Naive thymus-derived CD8-positive, alpha-beta T cell (primary cell): Measurements from ENCODE around the gene RNU6-9. TPM values are rescaled to one million over a fixed set of nuclear protein-coding genes. Genes with fewer than 3 reads are reported as not detected.
A peak's percentile ranks its signal among the peaks of the same experiment; 100 is the strongest.
"Not testable (repeated sequence)": the region's sequence is repeated elsewhere in the genome, so short reads cannot be mapped to it uniquely, and the experiment has no call there.

Experiments used
- ATAC-seq, 2 donors: fragments of 150-1000 bp; cut with Tn5 transposase in 1 of 2; sonication (Bioruptor Pico), chemical (Tn5 transposase) in 1 of 2; 1 replicate in 1 of 2; 2 replicates in 1 of 2; pipeline ENCODE4 v1.10.0; 2021; ENCODE audit warnings: mild to moderate bottlenecking in 2 of 2, moderate library complexity in 2 of 2
- POLR2A ChIA-PET: fragments of 350-600 bp; sonication (Branson Sonifier 250); formaldehyde crosslinking; loops from one replicate; lab custom pipeline; 2021; ENCODE audit warnings: antibody characterized with exemption; lab: Charles Lee
- DNase-seq, 10 donors: peaks; one replicate each; pipeline versions ENCODE4 v3.0.0 to v3.0.0-alpha.2; 2020 to 2022
- H3K27ac Mint-ChIP-seq, 10 donors: one replicate each; pipeline ENCODE4 v1.8.0; 2020 to 2022; ENCODE audit warnings: mild to moderate bottlenecking in 10 of 10, mixed read lengths in 10 of 10, moderate library complexity in 4 of 10, inconsistent platforms in 1 of 10
- H3K27me3 Mint-ChIP-seq, 5 donors: one replicate each; pipeline ENCODE4 v1.8.0; 2021 to 2022; ENCODE audit warnings: mixed read lengths in 5 of 5
- H3K36me3 Mint-ChIP-seq, 3 donors: one replicate each; pipeline ENCODE4 v1.8.0; 2020 to 2022; ENCODE audit warnings: mixed read lengths in 3 of 3, mild to moderate bottlenecking in 2 of 3, inconsistent platforms in 1 of 3
- H3K4me1 Mint-ChIP-seq, 4 donors: one replicate each; pipeline ENCODE4 v1.8.0; 2021 to 2022; ENCODE audit warnings: mixed read lengths in 4 of 4
- H3K4me3 Mint-ChIP-seq, 10 donors: one replicate each; pipeline ENCODE4 v1.8.0; 2020 to 2022; ENCODE audit warnings: mild to moderate bottlenecking in 10 of 10, mixed read lengths in 10 of 10, moderate library complexity in 6 of 10, inconsistent platforms in 1 of 10
- H3K9me3 Mint-ChIP-seq, 9 donors: one replicate each; pipeline ENCODE4 v1.8.0; 2020 to 2022; ENCODE audit warnings: mixed read lengths in 9 of 9, mild to moderate bottlenecking in 3 of 9, inconsistent platforms in 1 of 9, moderate library complexity in 1 of 9
- polyA plus RNA-seq, 3 donors: library from polyadenylated mRNA; unstranded; fragments of 300-500 nt; fragmentation: Illumina TruSeq; gene quantifications; one replicate each; pipeline ENCODE4 v1.2.3, GENCODE V29; 2021
- total RNA-seq, 8 experiments: library from RNA in 2 of 8; stranded (reverse) in 2 of 8; gene quantifications; one replicate each; pipeline ENCODE4 v1.2.3 and lab custom pipeline; 2021 to 2026

The RNU6-9 gene
- total and polyA plus RNA-seq, 5 experiments from 2014 or later: not detected

GRCh38 chr19:873084-873483, 20.2 kb upstream of the RNU6-9 start:
- Mint-ChIP-seq H3K4me1 (peaks cover 6 to 15% (median 11%) of the 10 kb centered on the region in 4 donors), H3K9me3 (no peaks in the 10 kb centered on the region), H3K36me3 (peaks cover 0 to 23% (median 4%) of the 10 kb centered on the region in 3 donors), H3K4me3 (peak overlapping the region in 6 of 10 donors; percentile 37 to 82 (median 68)), H3K27ac (peak overlapping the region in 7 of 10 donors; percentile 11 to 84 (median 59)), H3K27me3 (peaks cover 0 to 2% (median 0%) of the 10 kb centered on the region in 5 donors)
- POLR2A ChIA-PET: interaction anchor here (0.6 to 3.3 kb wide), 17 partner anchors 9 to 321 kb away, joined by 3 to 23 read pairs (median 6); partner anchors contain the start of genes ARHGAP45, MED16, R3HDM4 and RNU6-9
- DNase-seq (peak; percentile 49 to 93 (median 74)), ATAC-seq (peak; percentile 73 to 86)

GRCh38 chr19:873561-874041, 19.7 kb upstream of the RNU6-9 start:
- no peak for ATAC-seq
- H3K9me3 Mint-ChIP-seq: no peaks in the 10 kb centered on the region
- DNase-seq: no peak
- H3K27me3 Mint-ChIP-seq: peaks cover 0 to 2% (median 0%) of the 10 kb centered on the region in 5 donors
- H3K36me3 Mint-ChIP-seq: peaks cover 0 to 21% (median 4%) of the 10 kb centered on the region in 3 donors
- H3K4me1 Mint-ChIP-seq: peaks cover 6 to 15% (median 11%) of the 10 kb centered on the region in 4 donors
- POLR2A ChIA-PET: interaction anchor here (0.6 to 3.3 kb wide), 8 partner anchors 9 to 321 kb away, joined by 3 to 19 read pairs (median 4); partner anchors contain the start of genes MED16 and RNU6-9
- H3K4me3 Mint-ChIP-seq: no peak overlapping the region
- H3K27ac Mint-ChIP-seq: peak overlapping the region in 1 of 10 donors; percentile 11

- no peak for DNase-seq
- peaks cover 0 to 9% (median 2%) of the 10 kb centered on the region in 3 donors for H3K36me3 Mint-ChIP-seq
- no peaks in the 10 kb centered on the region for H3K9me3 Mint-ChIP-seq
- peaks cover 4 to 14% (median 10%) of the 10 kb centered on the region in 4 donors for H3K4me1 Mint-ChIP-seq
- peaks cover 0 to 2% (median 0%) of the 10 kb centered on the region in 5 donors for H3K27me3 Mint-ChIP-seq
- H3K27ac Mint-ChIP-seq: peak overlapping the region in 2 of 10 donors; percentile 48 to 69
- ATAC-seq: no peak
- POLR2A ChIA-PET: interaction anchor here (0.8 to 3.3 kb wide), 2 partner anchors 16 to 18 kb away, joined by 3 to 17 read pairs; partner anchors contain the start of genes MED16 and RNU6-9
- H3K4me3 Mint-ChIP-seq: no peak overlapping the region
Measured at GRCh38 chr19:875265-875879, 17.9 kb upstream of the RNU6-9 start.

- peak overlapping the region in 1 of 10 donors; percentile 76 for H3K27ac Mint-ChIP-seq
- POLR2A ChIA-PET: interaction anchor here (0.6 to 3.3 kb wide), 3 partner anchors 12 to 30 kb away, joined by 3 to 17 read pairs (median 3); partner anchors contain the start of genes MED16 and RNU6-9
- H3K4me1 Mint-ChIP-seq: peaks cover 3 to 12% (median 10%) of the 10 kb centered on the region in 4 donors
- no peaks in the 10 kb centered on the region for H3K9me3 Mint-ChIP-seq
- DNase-seq (no peak), ATAC-seq (no peak)
- H3K36me3 Mint-ChIP-seq: peaks cover 0 to 9% (median 2%) of the 10 kb centered on the region in 3 donors
- H3K4me3 Mint-ChIP-seq: no peak overlapping the region
- peaks cover 0 to 2% (median 0%) of the 10 kb centered on the region in 5 donors for H3K27me3 Mint-ChIP-seq
Measured at GRCh38 chr19:876089-876488, 17.2 kb upstream of the RNU6-9 start.

GRCh38 chr19:876780-877314, 16.4 kb upstream of the RNU6-9 start:
- H3K4me3 Mint-ChIP-seq: no peak overlapping the region
- H3K4me1 Mint-ChIP-seq: peaks cover 1 to 9% (median 8%) of the 10 kb centered on the region in 4 donors
- POLR2A ChIA-PET: interaction anchor here (0.6 to 1.2 kb wide), 2 partner anchors 13 to 25 kb away, joined by 3 read pairs; no protein-coding TSS in a partner anchor
- H3K36me3 Mint-ChIP-seq: peaks cover 0 to 11% (median 0%) of the 10 kb centered on the region in 3 donors
- H3K27me3 Mint-ChIP-seq: no peaks in the 10 kb centered on the region
- no peak for ATAC-seq
- no peak overlapping the region for H3K27ac Mint-ChIP-seq
- no peaks in the 10 kb centered on the region for H3K9me3 Mint-ChIP-seq
- no peak for DNase-seq

- H3K9me3 Mint-ChIP-seq, H3K4me1 Mint-ChIP-seq, DNase-seq, ATAC-seq, H3K4me3 Mint-ChIP-seq, H3K27me3 Mint-ChIP-seq, H3K27ac Mint-ChIP-seq: not testable (repeated sequence)
- peaks cover 0 to 13% (median 0%) of the 10 kb centered on the region in 3 donors for H3K36me3 Mint-ChIP-seq
- POLR2A ChIA-PET: interaction anchor here (0.7 to 2.6 kb wide), 4 partner anchors 10 to 29 kb away, joined by 3 to 12 read pairs (median 3); partner anchors contain the start of genes MED16 and RNU6-9
Measured at GRCh38 chr19:877992-878660, 15.2 kb upstream of the RNU6-9 start.

GRCh38 chr19:878751-879561, 14.3 kb upstream of the RNU6-9 start:
- H3K4me3 Mint-ChIP-seq, H3K9me3 Mint-ChIP-seq, H3K27me3 Mint-ChIP-seq, DNase-seq, H3K4me1 Mint-ChIP-seq, ATAC-seq: not testable (repeated sequence)
- Mint-ChIP-seq H3K27ac (peak overlapping the region in 1 of 10 donors; percentile 63), H3K36me3 (peaks cover 0 to 17% (median 0%) of the 10 kb centered on the region in 3 donors)
- POLR2A ChIA-PET: interaction anchor here (0.7 to 2.6 kb wide), 5 partner anchors 10 to 29 kb away, joined by 3 to 12 read pairs (median 3); partner anchors contain the start of genes CFD, MED16 and RNU6-9

- DNase-seq: no peak
- no peak for ATAC-seq
- Mint-ChIP-seq H3K27me3 (no peaks in the 10 kb centered on the region), H3K4me1 (peaks cover 0 to 2% (median under 1%) of the 10 kb centered on the region in 4 donors), H3K4me3 (no peak overlapping the region), H3K36me3 (peaks cover 0 to 17% (median 0%) of the 10 kb centered on the region in 3 donors), H3K27ac (no peak overlapping the region), H3K9me3 (no peaks in the 10 kb centered on the region)
- POLR2A ChIA-PET: interaction anchor here (0.9 to 2.6 kb wide), 3 partner anchors 13 to 16 kb away, joined by 5 to 12 read pairs (median 6); partner anchors contain the start of genes MED16 and RNU6-9
Measured at GRCh38 chr19:879711-880438, 13.4 kb upstream of the RNU6-9 start.

GRCh38 chr19:881385-882071, 11.8 kb upstream of the RNU6-9 start:
- ATAC-seq: no peak
- peaks cover 0 to 22% (median 2%) of the 10 kb centered on the region in 3 donors for H3K36me3 Mint-ChIP-seq
- no peak for DNase-seq
- POLR2A ChIA-PET: interaction anchor here (1.0 to 2.1 kb wide), 6 partner anchors 10 to 34 kb away, joined by 3 to 12 read pairs (median 3); partner anchors contain the start of genes MED16 and RNU6-9
- peaks cover 0 to 2% (median under 1%) of the 10 kb centered on the region in 4 donors for H3K4me1 Mint-ChIP-seq
- no peaks in the 10 kb centered on the region for H3K27me3 Mint-ChIP-seq
- H3K9me3 Mint-ChIP-seq: no peaks in the 10 kb centered on the region
- no peak overlapping the region for H3K4me3 Mint-ChIP-seq
- no peak overlapping the region for H3K27ac Mint-ChIP-seq

- POLR2A ChIA-PET: interaction anchor here (0.6 to 2.1 kb wide), 6 partner anchors 9 to 232 kb away, joined by 3 to 12 read pairs (median 3); partner anchors contain the start of genes MED16 and RNU6-9
- Mint-ChIP-seq H3K27me3 (no peaks in the 10 kb centered on the region), H3K4me3 (no peak overlapping the region), H3K27ac (no peak overlapping the region), H3K4me1 (peaks cover 0 to 7% (median 1%) of the 10 kb centered on the region in 4 donors), H3K36me3 (peaks cover 0 to 31% (median 2%) of the 10 kb centered on the region in 3 donors), H3K9me3 (no peaks in the 10 kb centered on the region)
- DNase-seq: no peak
- no peak for ATAC-seq
Measured at GRCh38 chr19:882871-883497, 10.3 kb upstream of the RNU6-9 start.
